ENCODE measurements around the gene DPY19L1. TPM values are rescaled to one million over a fixed set of nuclear protein-coding genes. Genes with fewer than 3 reads are reported as not detected.

The DPY19L1 gene
- total RNA-seq, 2 experiments from 2014 or later = 5.8 to 17.6 TPM

- ChIA-PET POLR2A (no interaction called here), CTCF (ENCODE audit: unreplicated experiment) (no interaction called here)
- no peak overlapping the region for H2AFZ ChIP-seq (ENCODE audit: low read length)
- H3K9me2 ChIP-seq (ENCODE audit: insufficient read depth, low read length) = no peaks in the 10 kb centered on the region
- TF ChIP-seq EZH2phosphoT487 (IDR thresholded peaks at IDR 0.05; ENCODE audit: borderline replicate concordance, low read depth, low read length) = no peak
- TF ChIP-seq, protein P1, sequence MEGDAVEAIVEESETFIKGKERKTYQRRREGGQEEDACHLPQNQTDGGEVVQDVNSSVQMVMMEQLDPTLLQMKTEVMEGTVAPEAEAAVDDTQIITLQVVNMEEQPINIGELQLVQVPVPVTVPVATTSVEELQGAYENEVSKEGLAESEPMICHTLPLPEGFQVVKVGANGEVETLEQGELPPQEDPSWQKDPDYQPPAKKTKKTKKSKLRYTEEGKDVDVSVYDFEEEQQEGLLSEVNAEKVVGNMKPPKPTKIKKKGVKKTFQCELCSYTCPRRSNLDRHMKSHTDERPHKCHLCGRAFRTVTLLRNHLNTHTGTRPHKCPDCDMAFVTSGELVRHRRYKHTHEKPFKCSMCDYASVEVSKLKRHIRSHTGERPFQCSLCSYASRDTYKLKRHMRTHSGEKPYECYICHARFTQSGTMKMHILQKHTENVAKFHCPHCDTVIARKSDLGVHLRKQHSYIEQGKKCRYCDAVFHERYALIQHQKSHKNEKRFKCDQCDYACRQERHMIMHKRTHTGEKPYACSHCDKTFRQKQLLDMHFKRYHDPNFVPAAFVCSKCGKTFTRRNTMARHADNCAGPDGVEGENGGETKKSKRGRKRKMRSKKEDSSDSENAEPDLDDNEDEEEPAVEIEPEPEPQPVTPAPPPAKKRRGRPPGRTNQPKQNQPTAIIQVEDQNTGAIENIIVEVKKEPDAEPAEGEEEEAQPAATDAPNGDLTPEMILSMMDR (conservative IDR thresholded peaks at IDR 0.05; ENCODE audit: low read length) = no peak
- no peaks in the 10 kb centered on the region for H3K79me2 ChIP-seq (ENCODE audit: insufficient read depth, low read depth, low read length)
- no peak overlapping the region for H3K4me2 ChIP-seq (ENCODE audit: low read length)
- intact Hi-C loops (cut with micrococcal nuclease; ENCODE audit: unreplicated experiment) = no loop called here
- H3K4me1 ChIP-seq (ENCODE audit: insufficient read depth, low read length, poor library complexity, severe bottlenecking) = peaks cover 11% of the 10 kb centered on the region
- no peaks in the 10 kb centered on the region for H3K36me3 ChIP-seq (ENCODE audit: insufficient read depth, low read length)
- no peaks in the 10 kb centered on the region for H4K20me1 ChIP-seq (ENCODE audit: insufficient read depth, low read length)
- H3K9me3 ChIP-seq (ENCODE audit: low read length) = no peaks in the 10 kb centered on the region
- no peak for DNase-seq (ENCODE audit: low spot score)
- H3K4me3 ChIP-seq (ENCODE audit: low read depth, low read length, poor library complexity, severe bottlenecking) = no peak overlapping the region
- no peak overlapping the region for H3K27ac ChIP-seq (ENCODE audit: low read depth, low read length, poor library complexity, severe bottlenecking)
- no TSS peak for BruUV-seq (replicated peaks)
Measured at GRCh38 chr7:35040906-35041305, 3.6 kb upstream of the DPY19L1 start.

DNA sequence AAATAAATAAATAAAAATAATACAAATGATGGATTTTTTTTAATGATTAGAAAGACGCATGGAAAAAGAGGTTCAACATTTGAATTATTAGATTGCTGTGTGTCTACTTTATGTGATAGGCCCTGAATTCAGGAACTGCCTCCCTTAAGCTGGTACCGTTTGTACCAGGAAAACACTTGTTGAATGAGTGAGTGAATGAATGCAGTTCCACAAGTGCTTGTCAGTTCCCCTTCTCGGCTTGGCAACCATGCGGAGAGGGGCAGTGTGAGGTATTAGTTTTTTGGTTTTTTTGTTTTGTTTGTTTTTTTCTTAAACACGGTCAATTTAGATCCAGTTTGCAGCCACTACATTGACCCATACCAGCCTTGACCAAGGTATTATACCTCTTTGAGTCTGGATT is 2.1 kb upstream of the DPY19L1 start:
- BruUV-seq (replicated peaks) = no TSS peak
- ChIA-PET CTCF (ENCODE audit: unreplicated experiment) (no interaction called here), POLR2A (no interaction called here)
- H3K4me1 ChIP-seq (ENCODE audit: insufficient read depth, low read length, poor library complexity, severe bottlenecking) = peaks cover 27% of the 10 kb centered on the region
- no peak overlapping the region for H3K27ac ChIP-seq (ENCODE audit: low read depth, low read length, poor library complexity, severe bottlenecking)
- TF ChIP-seq, protein P1 (conservative IDR thresholded peaks at IDR 0.05; ENCODE audit: low read length) = no peak
- TF ChIP-seq EZH2phosphoT487 (IDR thresholded peaks at IDR 0.05; ENCODE audit: borderline replicate concordance, low read depth, low read length) = no peak
- no peaks in the 10 kb centered on the region for H3K79me2 ChIP-seq (ENCODE audit: insufficient read depth, low read depth, low read length)
- no peak overlapping the region for H2AFZ ChIP-seq (ENCODE audit: low read length)
- no peak overlapping the region for H3K4me2 ChIP-seq (ENCODE audit: low read length)
- DNase-seq (ENCODE audit: low spot score) = no peak
- H3K9me2 ChIP-seq (ENCODE audit: insufficient read depth, low read length) = no peaks in the 10 kb centered on the region
- no peaks in the 10 kb centered on the region for H4K20me1 ChIP-seq (ENCODE audit: insufficient read depth, low read length)
- H3K4me3 ChIP-seq (ENCODE audit: low read depth, low read length, poor library complexity, severe bottlenecking) = no peak overlapping the region
- H3K9me3 ChIP-seq (ENCODE audit: low read length) = no peaks in the 10 kb centered on the region
- no peaks in the 10 kb centered on the region for H3K36me3 ChIP-seq (ENCODE audit: insufficient read depth, low read length)
- intact Hi-C loops (cut with micrococcal nuclease; ENCODE audit: unreplicated experiment) = loop anchor here (5.0 kb wide), 3 partner anchors 92 to 648 kb away; partner anchors contain the start of gene TBX20

DNA sequence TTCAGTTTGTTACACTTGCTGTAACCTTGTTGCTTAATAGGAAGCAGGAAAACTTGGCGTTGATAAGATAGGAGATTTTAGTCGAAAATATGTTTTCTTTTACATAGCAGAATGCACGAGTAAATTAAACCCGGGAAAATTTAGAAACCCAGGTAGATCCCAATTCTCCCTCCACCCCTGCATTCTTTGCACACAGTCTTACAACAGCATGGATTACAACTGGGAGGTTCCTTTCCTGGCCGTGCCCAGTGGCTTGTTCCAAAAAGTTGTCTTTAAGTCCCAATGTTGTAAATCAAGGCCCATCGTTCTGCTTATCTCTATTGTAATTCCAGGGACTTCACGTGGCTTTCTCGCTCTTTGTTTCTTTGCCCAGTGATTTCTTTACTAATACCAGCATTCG is 1.1 kb upstream of the DPY19L1 start:
- Histone ChIP-seq H4K20me1 (ENCODE audit: insufficient read depth, low read length) (no peaks in the 10 kb centered on the region), H3K9me2 (ENCODE audit: insufficient read depth, low read length) (no peaks in the 10 kb centered on the region), H3K79me2 (ENCODE audit: insufficient read depth, low read depth, low read length) (no peaks in the 10 kb centered on the region), H3K4me1 (ENCODE audit: insufficient read depth, low read length, poor library complexity, severe bottlenecking) (peaks cover 27% of the 10 kb centered on the region), H3K36me3 (ENCODE audit: insufficient read depth, low read length) (no peaks in the 10 kb centered on the region), H3K9me3 (ENCODE audit: low read length) (no peaks in the 10 kb centered on the region), H3K4me3 (ENCODE audit: low read depth, low read length, poor library complexity, severe bottlenecking) (peak overlapping the region; percentile 70), H2AFZ (ENCODE audit: low read length) (peak overlapping the region; percentile 99), H3K4me2 (ENCODE audit: low read length) (peak overlapping the region; percentile 88), H3K27ac (ENCODE audit: low read depth, low read length, poor library complexity, severe bottlenecking) (no peak overlapping the region)
- no peak for TF ChIP-seq EZH2phosphoT487 (IDR thresholded peaks at IDR 0.05; ENCODE audit: borderline replicate concordance, low read depth, low read length)
- TF ChIP-seq, protein P1 (conservative IDR thresholded peaks at IDR 0.05; ENCODE audit: low read length) = no peak
- ChIA-PET POLR2A (no interaction called here), CTCF (ENCODE audit: unreplicated experiment) (no interaction called here)
- no peak for DNase-seq (ENCODE audit: low spot score)
- intact Hi-C loops (cut with micrococcal nuclease; ENCODE audit: unreplicated experiment) = loop anchor here (5.0 kb wide), 3 partner anchors 91 to 649 kb away; partner anchors contain the start of gene TBX20
- no TSS peak for BruUV-seq (replicated peaks)

Measured in OCI-LY7 (cell line).